GM19025 (cell line): ENCODE data around the gene TALDO1.

Source experiments
- ATAC-seq: cut with Tn5 transposase; IDR thresholded peaks from one replicate; pipeline ENCODE4 v1.9.1; 2021; ENCODE audit warnings: mild to moderate bottlenecking, low read depth, moderate library complexity; ENCODE audit not compliant: unreplicated experiment

The TALDO1 gene

DNA sequence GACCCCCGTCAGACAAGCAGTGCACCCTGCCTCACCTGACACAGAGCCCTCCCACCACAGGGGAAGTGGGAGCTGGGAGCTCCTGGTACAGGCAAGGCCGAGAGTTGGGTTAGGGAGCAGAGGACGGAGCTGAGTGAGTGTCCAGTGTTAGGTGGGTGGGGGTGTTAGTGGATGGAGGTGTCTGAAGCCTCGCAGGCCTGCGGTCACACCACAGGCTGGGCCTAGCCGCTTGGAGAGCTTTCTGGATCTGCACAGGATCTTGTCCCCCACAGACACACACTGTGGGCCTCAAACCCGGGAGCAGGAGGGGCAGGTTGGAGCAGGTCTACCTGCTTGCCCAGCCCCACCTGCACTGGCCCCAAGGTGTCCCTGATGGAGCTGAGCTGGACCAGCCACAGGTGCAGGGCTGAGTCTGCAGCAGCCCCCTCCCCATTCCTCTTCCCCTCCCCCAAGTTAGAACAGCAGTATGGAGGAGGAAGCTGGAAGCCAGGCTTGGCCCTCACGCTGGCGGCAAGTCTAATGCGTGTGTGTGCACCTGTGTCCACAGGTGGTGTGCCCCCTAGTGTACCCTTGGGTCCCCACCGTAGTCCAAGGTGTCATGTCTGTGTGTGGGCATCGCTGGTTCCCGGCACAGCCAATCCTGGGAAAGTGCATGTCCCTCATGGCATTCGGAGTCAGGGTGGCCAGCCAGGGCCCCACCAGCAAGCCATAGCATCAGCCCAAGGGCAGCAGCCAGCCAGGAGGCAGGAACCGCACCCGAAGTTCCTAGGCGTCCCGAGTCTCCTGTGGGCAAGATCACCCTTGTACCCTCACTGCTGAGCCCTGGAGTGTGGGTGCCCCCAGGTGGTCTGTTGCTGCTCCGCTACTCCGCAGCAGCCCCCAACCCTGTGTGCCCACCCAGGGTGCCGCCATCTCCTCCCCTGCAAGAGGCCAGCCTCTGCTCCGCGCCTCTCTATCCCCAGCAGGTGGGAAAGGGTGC is 32.0 kb downstream of the TALDO1 start:
- no peak for ATAC-seq

GRCh38 chr11:779955-780532 is 32.8 kb downstream of the TALDO1 start:
- ATAC-seq, result no peak

GRCh38 chr11:782264-783174 is 35.3 kb downstream of the TALDO1 start:
- no peak for ATAC-seq

GRCh38 chr11:783581-784015 is 36.3 kb downstream of the TALDO1 start:
- no peak for ATAC-seq

GRCh38 chr11:786235-787083 is 39.2 kb downstream of the TALDO1 start:
- no peak for ATAC-seq

DNA sequence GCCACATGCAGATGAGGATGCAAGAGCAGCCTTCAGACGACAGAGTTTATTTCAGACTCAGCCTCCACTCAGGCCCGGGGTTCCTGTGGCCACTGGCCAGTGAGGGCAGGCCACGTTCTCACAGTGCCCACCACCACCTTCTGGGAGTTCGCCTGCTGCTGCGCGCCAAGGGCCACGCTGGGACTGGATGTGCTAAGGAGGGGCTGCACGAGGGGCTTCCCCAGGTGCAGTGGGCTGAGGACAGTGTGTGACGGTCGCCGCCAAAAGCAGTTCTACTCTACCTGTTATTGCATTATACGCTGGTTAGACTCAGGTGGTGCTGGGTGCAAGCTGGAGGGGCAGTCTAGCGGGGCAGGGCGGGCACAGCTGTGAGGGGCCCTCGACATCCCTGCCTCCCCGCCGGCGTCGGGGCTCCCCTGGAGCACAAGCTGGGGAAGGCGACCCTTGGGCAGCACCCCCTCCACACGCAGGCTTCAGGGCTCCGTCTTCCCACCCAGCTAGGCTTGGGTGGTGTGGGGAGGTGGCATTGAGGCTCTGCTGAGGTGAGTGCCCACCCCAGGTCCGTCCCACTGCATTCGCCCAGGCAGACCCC is 39.9 kb downstream of the TALDO1 start:
- no peak for ATAC-seq

GRCh38 chr11:788009-788640 is 40.9 kb downstream of the TALDO1 start:
- ATAC-seq, result no peak

DNA sequence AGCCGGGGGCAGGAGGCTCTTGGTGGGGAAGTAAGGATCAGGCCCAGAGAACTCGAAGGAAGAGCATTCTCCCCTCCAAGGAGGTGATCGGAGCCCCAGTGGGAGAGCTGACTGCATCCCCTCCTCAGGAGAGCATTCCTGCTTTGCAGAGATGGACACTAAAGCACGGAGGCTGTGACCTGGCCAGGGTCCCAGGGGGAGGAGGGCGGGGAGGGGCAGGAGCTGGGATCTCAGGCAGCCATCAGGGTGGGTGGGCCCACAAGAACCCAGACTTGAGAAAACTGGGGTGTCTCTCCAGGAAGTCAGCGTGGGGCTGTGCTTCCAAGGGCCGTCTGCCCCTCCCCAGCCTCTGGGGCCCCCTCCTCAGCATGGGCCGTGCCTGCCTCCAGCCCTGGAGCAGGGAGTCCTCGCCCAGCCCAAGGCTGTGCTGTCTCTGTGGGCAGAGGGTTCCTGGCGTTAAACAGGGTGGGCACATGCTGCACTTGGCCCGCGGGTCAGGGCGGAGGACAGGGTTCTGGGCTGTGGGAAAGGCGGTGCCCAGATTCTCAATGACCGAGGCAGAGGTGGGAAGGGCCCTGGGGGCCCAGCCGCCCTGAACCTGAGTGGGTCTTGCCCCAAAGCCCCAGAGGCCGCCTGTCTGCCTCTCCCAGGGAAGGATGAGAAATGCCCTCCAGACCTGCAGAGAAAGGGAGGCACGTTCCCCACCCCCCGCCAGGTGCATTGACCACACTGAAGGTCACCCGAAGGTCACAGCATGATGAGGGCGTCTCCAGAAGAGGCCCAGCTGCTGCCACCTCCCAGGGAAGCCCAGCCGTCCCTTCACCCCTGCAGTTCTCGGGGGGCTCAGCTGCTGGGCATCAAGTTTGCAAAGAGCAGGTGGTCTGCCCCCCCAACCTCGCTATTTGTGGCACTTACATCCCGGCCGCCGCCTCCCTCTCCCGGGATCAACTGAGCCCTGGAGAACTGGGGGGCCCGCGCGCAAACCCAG is 42.0 kb downstream of the TALDO1 start:
- ATAC-seq, result no peak

DNA sequence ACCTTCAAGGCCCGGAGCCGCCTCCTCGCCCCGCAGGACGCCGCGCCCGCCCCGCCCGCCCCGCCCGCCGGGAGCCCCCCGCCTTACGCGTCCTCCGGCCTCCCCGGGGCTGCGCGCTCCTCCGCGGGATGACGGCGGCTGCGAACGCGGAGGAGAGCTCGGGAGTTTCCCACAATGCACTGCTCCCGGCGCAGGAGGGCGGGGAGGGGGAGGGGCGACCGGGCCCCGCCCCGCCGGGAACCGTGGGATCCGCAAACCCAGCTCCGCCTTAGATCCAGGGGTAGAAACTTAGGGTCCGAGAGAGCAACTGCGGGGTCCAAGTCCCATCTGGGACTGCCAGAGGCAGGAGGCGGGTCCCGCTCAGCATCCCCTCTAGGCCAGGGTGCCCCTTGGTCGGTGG is 42.7 kb downstream of the TALDO1 start, which contains the start of gene CEND1:
CEND1 (minus strand) TSS at position 148 of the 400 bp plus-strand sequence. CDS start 1,514 bp downstream, outside the sequence.
- ATAC-seq, result no peak

DNA sequence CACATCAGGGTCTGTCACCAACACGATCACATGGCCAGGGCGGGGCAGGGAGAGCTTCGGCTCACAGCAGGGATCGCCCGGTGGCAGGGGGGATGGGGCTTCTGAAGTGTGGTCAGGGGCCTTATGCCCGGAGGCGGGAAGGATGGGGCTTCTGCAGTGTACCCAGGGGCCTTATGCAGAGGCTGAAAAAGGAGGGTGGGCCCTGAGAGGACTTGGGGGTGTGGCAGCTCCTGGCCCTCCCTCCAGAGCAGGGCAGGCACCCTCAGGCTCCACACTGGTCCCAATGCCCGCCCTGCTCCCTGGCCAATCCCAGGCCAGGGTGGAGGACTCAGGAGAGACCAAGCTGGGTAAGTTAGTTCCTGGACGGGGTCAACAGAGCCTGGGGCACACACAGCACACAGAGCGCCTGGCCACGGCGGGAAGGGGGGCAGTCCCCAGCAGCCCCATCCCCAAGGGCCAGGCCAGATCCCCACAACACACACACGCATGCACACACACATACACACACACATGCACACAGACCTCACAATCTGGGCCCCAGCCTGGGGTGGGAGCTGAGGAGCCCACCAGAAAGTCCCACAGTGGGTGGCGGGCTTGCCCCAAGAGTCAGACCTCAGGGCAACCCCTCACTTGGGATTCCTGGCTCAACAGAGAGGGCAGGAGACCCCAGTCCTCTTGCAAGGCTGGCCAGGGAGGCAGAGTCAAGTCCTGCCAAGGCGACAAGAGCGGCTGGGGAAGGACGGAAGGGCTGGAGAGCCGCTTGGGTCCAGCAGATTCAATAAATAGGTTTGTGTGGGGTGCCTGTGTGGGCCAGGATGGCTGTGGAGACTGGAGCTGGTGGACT is 43.7 kb downstream of the TALDO1 start:
- ATAC-seq, result no peak

- ATAC-seq, result no peak
These were observed 44.6 kb downstream of the TALDO1 start for GRCh38 chr11:791658-792534.

GRCh38 chr11:792535-792821 is 45.2 kb downstream of the TALDO1 start:
- ATAC-seq, result no peak

DNA sequence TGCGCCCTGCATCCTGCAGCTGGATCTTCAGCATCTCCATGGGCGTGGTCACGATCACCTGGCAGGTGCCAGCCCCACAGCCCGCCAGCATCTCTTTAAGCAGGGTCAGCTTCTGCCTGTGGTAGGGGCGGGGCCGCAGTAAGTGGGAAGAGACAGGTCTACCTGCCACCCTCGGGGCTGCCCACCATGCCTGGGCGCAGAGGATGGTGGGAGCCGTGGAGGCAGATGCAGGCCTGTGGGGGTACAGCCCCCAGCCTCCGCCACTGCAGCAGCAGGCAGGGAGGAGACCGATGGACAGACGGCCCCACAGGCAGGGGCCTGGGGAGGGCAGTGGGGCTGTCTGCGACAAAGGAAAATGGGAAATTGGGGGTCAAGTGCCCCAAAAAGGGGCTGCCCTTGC is 45.6 kb downstream of the TALDO1 start:
- ATAC-seq, result no peak

DNA sequence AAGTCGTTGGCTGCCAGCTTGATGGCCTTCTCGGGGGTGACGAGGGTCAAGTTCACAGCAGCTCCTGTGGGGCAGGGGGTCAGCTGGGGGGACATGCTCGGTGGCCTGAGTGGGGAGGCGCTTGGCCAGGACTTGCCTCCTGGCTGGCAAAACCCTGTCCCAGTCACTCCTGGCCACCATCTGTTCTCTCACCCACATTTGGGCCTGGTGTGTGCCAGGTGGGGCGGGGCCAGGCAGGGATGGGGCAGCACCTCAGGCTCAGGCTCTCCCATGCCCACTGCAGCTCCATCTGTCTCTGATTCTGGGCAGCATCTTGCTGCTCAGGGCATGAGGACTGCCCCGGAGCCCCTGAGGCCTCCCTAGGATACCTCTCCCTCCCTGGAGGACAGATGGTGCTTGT is 46.3 kb downstream of the TALDO1 start:
- no peak for ATAC-seq

DNA sequence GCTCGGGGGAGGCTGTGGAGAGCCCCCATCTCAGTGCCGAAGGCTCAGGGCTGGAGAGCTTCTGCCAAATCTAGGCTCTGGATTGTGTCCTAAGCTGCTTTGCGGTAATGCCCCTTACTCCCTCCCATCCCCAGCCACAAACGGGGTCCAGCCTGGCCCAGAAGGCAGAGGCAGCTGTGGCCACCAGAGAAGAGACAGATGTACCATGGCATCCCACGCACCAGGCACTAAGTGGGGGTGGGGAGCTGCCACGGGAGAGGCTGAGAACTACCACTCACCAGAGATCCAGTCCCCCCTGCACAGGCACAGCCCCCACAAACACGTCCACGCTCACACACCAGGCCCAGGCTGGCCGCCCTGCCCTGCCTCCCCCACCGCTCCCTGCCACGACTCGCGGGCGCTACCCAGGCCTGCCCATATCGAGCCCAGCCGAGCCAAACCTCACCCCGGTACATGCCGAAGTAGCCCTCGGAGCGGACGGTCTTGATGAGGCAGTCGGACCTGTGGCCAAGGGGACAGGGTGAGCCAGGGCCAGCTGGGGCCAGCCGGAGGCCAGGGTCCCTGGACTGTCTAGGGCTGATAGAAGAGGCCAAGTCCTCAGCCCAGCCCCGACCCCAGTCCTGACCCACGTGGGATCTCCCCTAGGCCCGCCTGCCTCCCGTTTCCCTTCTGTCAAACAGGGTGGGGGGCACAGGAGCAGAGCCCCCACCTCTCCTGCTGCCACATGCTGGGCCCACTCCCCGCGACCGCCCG is 46.9 kb downstream of the TALDO1 start:
- ATAC-seq, result no peak
